Caco-2 (cell line): ENCODE measurements around the gene SPIN2B. TPM values are rescaled to one million over a fixed set of nuclear protein-coding genes. Genes with fewer than 3 reads are reported as not detected.
"Not testable (repeated sequence)": the region's sequence is repeated elsewhere in the genome, so short reads cannot be mapped to it uniquely, and the experiment has no call there.

Source experiments
- BruUV-seq: library from RNA; stranded (reverse); fragments of 400-500 nt; replicated peaks from 2 replicates; lab custom pipeline; 2021; lab: Mats Ljungman, UMichigan
- CTCF ChIA-PET: fragments of 300-600 bp; sonication (Branson Sonifier 250); formaldehyde crosslinking; loops from one replicate; lab custom pipeline; 2022; ENCODE audit warnings: antibody characterized with exemption; lab: Charles Lee
- POLR2A ChIA-PET: fragments of 300-600 bp; sonication (Branson Sonifier 250); formaldehyde crosslinking; loops from one replicate; lab custom pipeline; 2022; ENCODE audit warnings: antibody characterized with exemption; lab: Charles Lee
- DNase-seq, 2 experiments: peaks; one replicate each; pipeline versions ENCODE4 v3.0.0 to v3.0.0-alpha.2; 2020 to 2022
- H3K27me3 ChIP-seq: replicated peaks from 2 replicates; pipeline ENCODE4 v1.6.0; 2011; ENCODE audit warnings: low read length; ENCODE audit not compliant: control insufficient read depth, insufficient read depth
- H3K36me3 ChIP-seq: 2 replicates; pipeline ENCODE4 v1.5.1; 2011; ENCODE audit warnings: low read length; ENCODE audit not compliant: control insufficient read depth, insufficient read depth
- H3K4me1 ChIP-seq: fragments of 250-450 bp; sonication (Bioruptor Pico); 2 replicates; pipeline ENCODE4 v1.5.1; 2020; ENCODE audit warnings: mild to moderate bottlenecking
- H3K4me3 ChIP-seq: 2 replicates; pipeline ENCODE4 v1.5.1; 2011; ENCODE audit warnings: low read depth, mild to moderate bottlenecking, control low read depth, low read length
- H3K9me3 ChIP-seq: fragments of 250-450 bp; sonication (Bioruptor Pico); 2 replicates; pipeline ENCODE4 v1.5.1; 2020; ENCODE audit warnings: mild to moderate bottlenecking, moderate library complexity
- H3K27ac Mint-ChIP-seq: one replicate; pipeline ENCODE4 v1.8.0; 2022; ENCODE audit warnings: mixed read lengths; ENCODE audit not compliant: unreplicated experiment
- H3K27me3 Mint-ChIP-seq: one replicate; pipeline ENCODE4 v1.8.0; 2022; ENCODE audit warnings: mixed read lengths; ENCODE audit not compliant: insufficient read depth, unreplicated experiment
- H3K36me3 Mint-ChIP-seq: one replicate; pipeline ENCODE4 v1.8.0; 2022; ENCODE audit warnings: mild to moderate bottlenecking, mixed read lengths; ENCODE audit not compliant: insufficient read depth, unreplicated experiment
- H3K4me1 Mint-ChIP-seq: one replicate; pipeline ENCODE4 v1.8.0; 2022; ENCODE audit warnings: low read depth, mixed read lengths; ENCODE audit not compliant: unreplicated experiment
- H3K4me3 Mint-ChIP-seq: one replicate; pipeline ENCODE4 v1.8.0; 2022; ENCODE audit warnings: mild to moderate bottlenecking, moderate library complexity, mixed read lengths; ENCODE audit not compliant: unreplicated experiment
- H3K9me3 Mint-ChIP-seq: one replicate; pipeline ENCODE4 v1.8.0; 2022; ENCODE audit warnings: mixed read lengths; ENCODE audit not compliant: unreplicated experiment
- CTCF ChIP-seq, 2 experiments: fragments of 200-600 bp in 1 of 2; IDR thresholded peaks; 1 replicate in 1 of 2; 2 replicates in 1 of 2; pipeline versions ENCODE4 v1.5.1 to v1.8.0; 2011 to 2022; ENCODE audit warnings: antibody characterized with exemption in 1 of 2, control low read depth in 1 of 2, inconsistent platforms in 1 of 2, low read depth in 1 of 2, low read length in 1 of 2, mild to moderate bottlenecking in 1 of 2, moderate library complexity in 1 of 2; ENCODE audit not compliant: insufficient read depth in 1 of 2, severe bottlenecking in 1 of 2, unreplicated experiment in 1 of 2
- intact Hi-C: fragments of 100-400 bp; cut with micrococcal nuclease; formaldehyde crosslinking; loops from one replicate; pipeline ENCODE4 v1.10.0; 2022; ENCODE audit not compliant: unreplicated experiment
- total RNA-seq: library from RNA; stranded (reverse); gene quantifications from 2 replicates; pipeline ENCODE4 v1.2.3, GENCODE V29; 2022

The SPIN2B gene
- total RNA-seq, 1 experiment from 2014 or later, result 14.3 TPM

DNA sequence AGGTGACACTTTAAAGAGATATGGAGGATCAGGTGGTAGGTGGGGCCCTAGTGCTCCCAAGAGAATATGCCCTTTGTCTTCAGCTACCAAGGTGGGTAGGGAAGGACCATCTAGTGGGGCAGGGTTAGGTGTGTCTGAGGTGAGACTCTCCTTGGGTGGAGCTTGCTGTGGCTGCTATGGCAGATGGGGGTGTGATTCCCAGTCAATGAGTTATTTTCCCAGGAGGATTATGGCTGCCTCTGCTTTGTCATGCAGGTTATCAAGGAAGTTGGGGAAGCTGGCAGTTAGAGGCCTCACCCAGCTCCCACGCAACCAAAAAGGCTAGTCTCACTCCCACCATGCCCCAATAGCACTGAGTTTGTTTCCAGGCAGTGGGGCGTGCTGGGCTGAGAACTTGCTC is 33.8 kb upstream of the SPIN2B start:
- Mint-ChIP-seq H3K4me1 (peaks cover 11% of the 10 kb centered on the region), H3K27me3 (no peaks in the 10 kb centered on the region), H3K4me3 (no peak overlapping the region), H3K27ac (no peak overlapping the region), H3K36me3 (no peaks in the 10 kb centered on the region), H3K9me3 (peaks cover 9% of the 10 kb centered on the region)
- no peak overlapping the region for H3K4me3 ChIP-seq
- TF ChIP-seq CTCF (IDR thresholded peaks at IDR 0.05; ENCODE audit: insufficient read depth in 1 of 2, low read depth in 1 of 2, low read length in 1 of 2, severe bottlenecking in 1 of 2, unreplicated experiment in 1 of 2), result no peak
- no peaks in the 10 kb centered on the region for H3K27me3 ChIP-seq
- no TSS peak for BruUV-seq
- POLR2A ChIA-PET, result no interaction called here
- intact Hi-C loops, result no loop called here
- no peaks in the 10 kb centered on the region for H3K4me1 ChIP-seq
- CTCF ChIA-PET, result no interaction called here
- no peak for DNase-seq
- no peaks in the 10 kb centered on the region for H3K36me3 ChIP-seq
- no peaks in the 10 kb centered on the region for H3K9me3 ChIP-seq

DNA sequence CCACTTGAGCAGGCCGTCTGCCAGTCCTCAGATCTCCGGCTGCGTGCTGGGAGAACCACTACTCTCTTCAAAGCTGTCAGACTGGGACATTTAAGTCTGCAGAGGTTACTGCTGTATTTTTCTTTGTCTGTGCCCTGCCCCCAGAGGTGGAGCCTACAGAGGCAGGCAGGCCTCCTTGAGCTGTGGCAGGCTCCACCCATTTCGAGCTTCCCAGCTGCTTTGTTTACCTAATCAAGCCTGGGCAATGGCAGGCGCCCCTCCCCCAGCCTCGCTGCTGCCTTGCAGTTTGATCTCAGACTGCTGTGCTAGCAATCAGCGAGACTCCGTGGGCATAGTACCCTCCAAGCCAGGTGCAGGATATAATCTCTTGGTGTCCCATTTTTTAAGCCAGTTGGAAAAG is 30.9 kb upstream of the SPIN2B start:
- H3K9me3 ChIP-seq, intact Hi-C loops, H3K4me3 Mint-ChIP-seq, H3K27ac Mint-ChIP-seq, H3K36me3 Mint-ChIP-seq, H3K4me1 ChIP-seq, CTCF ChIA-PET, POLR2A ChIA-PET, BruUV-seq, H3K27me3 ChIP-seq, H3K27me3 Mint-ChIP-seq, H3K4me3 ChIP-seq, H3K36me3 ChIP-seq: not testable (repeated sequence)
- DNase-seq, result peak in 1 of 2 experiments; percentile 4
- Mint-ChIP-seq H3K9me3 (peaks cover 24% of the 10 kb centered on the region), H3K4me1 (peaks cover 11% of the 10 kb centered on the region)

GRCh38 chrX:57138674-57139073 is 17.3 kb upstream of the SPIN2B start:
- no peaks in the 10 kb centered on the region for H3K4me1 ChIP-seq
- Mint-ChIP-seq H3K9me3 (no peaks in the 10 kb centered on the region), H3K4me1 (no peaks in the 10 kb centered on the region), H3K36me3 (peaks cover 4% of the 10 kb centered on the region), H3K27ac (no peak overlapping the region), H3K4me3 (no peak overlapping the region), H3K27me3 (no peaks in the 10 kb centered on the region)
- no peaks in the 10 kb centered on the region for H3K27me3 ChIP-seq
- DNase-seq, result no peak
- no peak overlapping the region for H3K4me3 ChIP-seq
- no peaks in the 10 kb centered on the region for H3K36me3 ChIP-seq
- no peaks in the 10 kb centered on the region for H3K9me3 ChIP-seq
- TF ChIP-seq CTCF (IDR thresholded peaks at IDR 0.05; ENCODE audit: insufficient read depth in 1 of 2, low read depth in 1 of 2, low read length in 1 of 2, severe bottlenecking in 1 of 2, unreplicated experiment in 1 of 2), result no peak
- no TSS peak for BruUV-seq
- ChIA-PET POLR2A (no interaction called here), CTCF (no interaction called here)
- intact Hi-C loops, result no loop called here

GRCh38 chrX:57137501-57137900 is 16.2 kb upstream of the SPIN2B start:
- no TSS peak for BruUV-seq
- H3K27me3 ChIP-seq, result no peaks in the 10 kb centered on the region
- H3K27ac Mint-ChIP-seq, result no peak overlapping the region
- DNase-seq, result no peak
- H3K4me3 Mint-ChIP-seq, result no peak overlapping the region
- H3K36me3 ChIP-seq, result no peaks in the 10 kb centered on the region
- no peaks in the 10 kb centered on the region for H3K4me1 ChIP-seq
- H3K9me3 ChIP-seq, result no peaks in the 10 kb centered on the region
- CTCF ChIA-PET, result no interaction called here
- no peaks in the 10 kb centered on the region for H3K9me3 Mint-ChIP-seq
- no peak for TF ChIP-seq CTCF (IDR thresholded peaks at IDR 0.05; ENCODE audit: insufficient read depth in 1 of 2, low read depth in 1 of 2, low read length in 1 of 2, severe bottlenecking in 1 of 2, unreplicated experiment in 1 of 2)
- H3K4me3 ChIP-seq, result no peak overlapping the region
- POLR2A ChIA-PET, result no interaction called here
- peaks cover 5% of the 10 kb centered on the region for H3K4me1 Mint-ChIP-seq
- no peaks in the 10 kb centered on the region for H3K27me3 Mint-ChIP-seq
- H3K36me3 Mint-ChIP-seq, result peaks cover 4% of the 10 kb centered on the region
- intact Hi-C loops, result no loop called here

GRCh38 chrX:57137073-57137472 is 15.7 kb upstream of the SPIN2B start, which contains the start of gene SPIN2A:
SPIN2A (minus strand) TSS chrX:57137397; CDS start chrX:57136597, 800 bp downstream.
- H3K27me3 Mint-ChIP-seq, H3K27me3 ChIP-seq, DNase-seq, H3K36me3 Mint-ChIP-seq, H3K9me3 Mint-ChIP-seq, H3K4me1 ChIP-seq, BruUV-seq, H3K4me3 ChIP-seq, H3K9me3 ChIP-seq, CTCF ChIA-PET, POLR2A ChIA-PET, H3K4me1 Mint-ChIP-seq, H3K27ac Mint-ChIP-seq, H3K36me3 ChIP-seq, H3K4me3 Mint-ChIP-seq, intact Hi-C loops: not testable (repeated sequence)
